LoVo (cell line): ENCODE data around the gene MACROD2.

ENCODE experiments used
- DNase-seq: peaks from one replicate; pipeline ENCODE4 v3.0.0-alpha.2; 2016; ENCODE audit warnings: low spot score

MACROD2 gene

GRCh38 chr20:14531786-14532185 lies 536.5 kb downstream of the MACROD2 start:
- no peak for DNase-seq

GRCh38 chr20:14536738-14537137 lies 541.4 kb downstream of the MACROD2 start:
- DNase-seq, result no peak

- DNase-seq, result no peak
Observed at GRCh38 chr20:14538433-14538832, 543.1 kb downstream of the MACROD2 start.

- no peak for DNase-seq
Observed at GRCh38 chr20:14543040-14543439, 547.7 kb downstream of the MACROD2 start.

- no peak for DNase-seq
Observed at GRCh38 chr20:14544688-14545087, 549.4 kb downstream of the MACROD2 start.

- no peak for DNase-seq
Observed at GRCh38 chr20:14550655-14551054, 555.3 kb downstream of the MACROD2 start.

GRCh38 chr20:14553774-14554534 lies 558.6 kb downstream of the MACROD2 start:
- DNase-seq, result no peak

- no peak for DNase-seq
Observed at GRCh38 chr20:14555676-14556075, 560.4 kb downstream of the MACROD2 start.

GRCh38 chr20:14556206-14556605 lies 560.9 kb downstream of the MACROD2 start:
- no peak for DNase-seq

GRCh38 chr20:14559612-14560011 lies 564.3 kb downstream of the MACROD2 start:
- DNase-seq, result no peak

- no peak for DNase-seq
Observed at GRCh38 chr20:14561741-14562221, 566.5 kb downstream of the MACROD2 start.

- DNase-seq, result no peak
Observed at GRCh38 chr20:14562981-14563380, 567.7 kb downstream of the MACROD2 start.

GRCh38 chr20:14566505-14566904 lies 571.2 kb downstream of the MACROD2 start:
- DNase-seq, result no peak

- no peak for DNase-seq
Observed at GRCh38 chr20:14568225-14568624, 572.9 kb downstream of the MACROD2 start.

- no peak for DNase-seq
Observed at GRCh38 chr20:14568701-14569100, 573.4 kb downstream of the MACROD2 start.

GRCh38 chr20:14569641-14570040 lies 574.3 kb downstream of the MACROD2 start:
- no peak for DNase-seq

GRCh38 chr20:14570811-14571210 lies 575.5 kb downstream of the MACROD2 start:
- no peak for DNase-seq

GRCh38 chr20:14573676-14574075 lies 578.4 kb downstream of the MACROD2 start:
- DNase-seq, result no peak

GRCh38 chr20:14576196-14576877 lies 581.0 kb downstream of the MACROD2 start:
- DNase-seq, result no peak

GRCh38 chr20:14580418-14581074 lies 585.2 kb downstream of the MACROD2 start:
- DNase-seq, result no peak

GRCh38 chr20:14581731-14582130 lies 586.4 kb downstream of the MACROD2 start:
- no peak for DNase-seq

- DNase-seq, result no peak
Observed at GRCh38 chr20:14582855-14583254, 587.5 kb downstream of the MACROD2 start.

GRCh38 chr20:14583413-14583812 lies 588.1 kb downstream of the MACROD2 start:
- DNase-seq, result peak; percentile 4
